Effector memory CD8-positive, alpha-beta T cell (primary cell): Measurements from ENCODE around the gene NCKIPSD.

Experiments
- ATAC-seq: fragments of 150-1000 bp; cut with Tn5 transposase; replicated peaks from 2 replicates; pipeline ENCODE4 v1.10.0; 2021; ENCODE audit warnings: mild to moderate bottlenecking, moderate library complexity
- DNase-seq, 3 experiments: peaks; one replicate each; pipeline ENCODE4 v3.0.0; 2021
- H3K27ac Mint-ChIP-seq, 2 donors: one replicate each; pipeline ENCODE4 v1.8.0; 2022; ENCODE audit warnings: mild to moderate bottlenecking in 2 of 2, mixed read lengths in 2 of 2, moderate library complexity in 2 of 2
- H3K27me3 Mint-ChIP-seq, 2 donors: one replicate each; pipeline ENCODE4 v1.8.0; 2022; ENCODE audit warnings: mixed read lengths in 2 of 2
- H3K36me3 Mint-ChIP-seq: one replicate; pipeline ENCODE4 v1.8.0; 2022; ENCODE audit warnings: mild to moderate bottlenecking, moderate library complexity, mixed read lengths; ENCODE audit not compliant: insufficient read depth
- H3K4me1 Mint-ChIP-seq, 2 donors: one replicate each; pipeline ENCODE4 v1.8.0; 2022; ENCODE audit warnings: low read depth in 2 of 2, mixed read lengths in 2 of 2
- H3K4me3 Mint-ChIP-seq, 2 donors: one replicate each; pipeline ENCODE4 v1.8.0; 2022; ENCODE audit warnings: mild to moderate bottlenecking in 2 of 2, mixed read lengths in 2 of 2, moderate library complexity in 2 of 2
- H3K9me3 Mint-ChIP-seq, 2 donors: one replicate each; pipeline ENCODE4 v1.8.0; 2022; ENCODE audit warnings: mixed read lengths in 2 of 2

Gene NCKIPSD

DNA sequence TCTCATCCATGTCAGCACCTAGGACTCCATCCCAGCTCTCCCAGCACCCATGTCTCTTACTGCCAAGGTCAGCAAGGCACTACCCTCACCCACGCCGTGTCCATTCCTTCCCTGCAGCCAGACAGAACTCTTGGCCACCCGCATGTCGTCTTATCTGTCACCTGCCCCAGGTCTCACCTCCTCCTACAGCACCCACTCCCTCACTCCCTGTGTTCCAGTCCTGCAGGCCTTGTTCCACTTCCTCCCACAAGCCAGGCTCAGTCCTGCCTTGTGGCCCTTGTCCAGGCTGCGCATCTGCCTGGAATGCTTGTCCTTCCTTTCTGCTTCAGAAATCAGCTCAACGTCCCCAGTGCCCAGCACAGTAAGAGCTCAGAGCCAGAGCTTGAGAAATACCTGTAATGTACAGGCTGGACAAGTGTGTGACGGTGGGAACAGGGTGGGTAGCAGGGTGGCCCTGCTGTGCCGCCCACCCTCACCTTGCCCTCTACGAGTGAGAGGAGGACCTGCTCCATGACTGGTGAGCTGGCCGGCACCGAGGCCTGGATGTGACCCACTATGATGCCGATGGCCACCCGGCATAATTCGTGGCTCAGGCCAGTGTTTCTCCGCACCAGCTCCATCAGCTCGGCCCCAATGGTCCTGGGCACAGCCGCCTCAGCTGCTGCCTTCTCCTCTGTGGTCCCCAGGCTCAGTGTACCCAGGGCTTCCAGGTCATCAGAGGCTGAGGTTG is 4.7 kb downstream of the NCKIPSD start:
- no peak overlapping the region for H3K4me3 Mint-ChIP-seq
- no peak overlapping the region for H3K27ac Mint-ChIP-seq

DNA sequence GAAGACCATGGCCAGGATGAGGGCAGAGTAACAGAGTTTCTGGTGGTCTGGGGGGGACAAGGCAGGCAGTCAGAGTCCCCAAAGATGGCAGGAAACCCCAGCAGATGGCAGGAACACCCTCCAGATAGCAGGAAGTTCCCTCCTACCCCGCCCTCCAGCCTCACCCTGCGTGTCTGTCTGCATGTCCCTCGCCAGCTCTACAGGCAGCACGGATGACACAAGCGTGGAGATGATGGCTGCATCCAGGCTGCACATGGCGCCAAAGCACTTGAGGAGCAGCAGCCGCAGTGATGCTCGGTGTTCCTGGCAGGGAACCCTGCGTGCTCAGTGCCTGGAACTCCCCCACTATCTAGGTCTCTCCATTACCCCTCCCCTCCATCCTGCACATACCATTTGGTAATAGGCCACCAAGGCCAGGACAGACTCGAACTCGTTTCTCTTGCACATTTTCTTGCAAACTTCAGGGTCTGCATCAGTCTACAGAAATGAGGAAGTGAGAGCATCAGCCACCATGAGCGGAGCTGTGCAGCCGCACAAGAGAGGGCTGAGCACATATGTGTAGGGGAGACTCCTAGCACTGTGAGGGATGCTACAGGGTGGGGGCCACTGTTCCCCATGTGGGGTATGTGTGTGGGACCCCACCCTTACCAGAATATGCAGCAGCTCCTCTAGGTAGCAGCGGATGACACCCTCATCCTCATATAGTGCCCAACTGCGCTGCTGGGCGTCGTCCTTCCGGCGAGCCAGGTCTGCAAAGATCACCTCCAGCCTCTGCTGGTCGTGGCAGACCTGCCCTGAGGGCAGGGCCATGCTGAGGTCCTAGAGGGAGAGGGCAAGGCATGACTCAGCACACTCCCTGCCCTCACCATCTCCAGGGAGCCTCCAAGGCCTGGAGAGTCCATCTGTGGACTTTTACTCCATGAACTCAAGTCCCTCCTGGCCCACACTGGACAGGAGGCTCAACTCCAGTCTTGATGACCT is 6.0 kb downstream of the NCKIPSD start:
- H3K27ac Mint-ChIP-seq: no peak overlapping the region
- peaks cover 3% of the 10 kb centered on the region for H3K36me3 Mint-ChIP-seq
- no peak for ATAC-seq

More for the DNA sequence above, 4.7 kb downstream of the NCKIPSD start:
- no peak for ATAC-seq
- no peaks in the 10 kb centered on the region for H3K9me3 Mint-ChIP-seq
- H3K27me3 Mint-ChIP-seq: no peaks in the 10 kb centered on the region
- peaks cover 15 to 18% of the 10 kb centered on the region in 2 donors for H3K4me1 Mint-ChIP-seq
- H3K36me3 Mint-ChIP-seq: peaks cover 3% of the 10 kb centered on the region
- DNase-seq: no peak

GRCh38 chr3:48678566-48679380 is 6.9 kb downstream of the NCKIPSD start:
- DNase-seq (no peak), ATAC-seq (no peak)
- no peak overlapping the region for H3K4me3 Mint-ChIP-seq
- H3K9me3 Mint-ChIP-seq: no peaks in the 10 kb centered on the region
- H3K36me3 Mint-ChIP-seq: peaks cover 3% of the 10 kb centered on the region
- no peak overlapping the region for H3K27ac Mint-ChIP-seq
- H3K4me1 Mint-ChIP-seq: peaks cover 5 to 6% of the 10 kb centered on the region in 2 donors
- no peaks in the 10 kb centered on the region for H3K27me3 Mint-ChIP-seq

More for the DNA sequence above, 6.0 kb downstream of the NCKIPSD start:
- DNase-seq: no peak
- Mint-ChIP-seq H3K4me3 (no peak overlapping the region), H3K27me3 (no peaks in the 10 kb centered on the region), H3K9me3 (no peaks in the 10 kb centered on the region), H3K4me1 (peaks cover 12% of the 10 kb centered on the region in 2 donors)

- no peak for DNase-seq
- ATAC-seq: no peak
- Mint-ChIP-seq H3K4me1 (peaks cover 0 to 6% of the 10 kb centered on the region in 2 donors), H3K4me3 (no peak overlapping the region), H3K36me3 (peaks cover 3% of the 10 kb centered on the region), H3K27me3 (no peaks in the 10 kb centered on the region), H3K9me3 (no peaks in the 10 kb centered on the region), H3K27ac (no peak overlapping the region)
These were observed 7.7 kb downstream of the NCKIPSD start for GRCh38 chr3:48678056-48678455.

DNA sequence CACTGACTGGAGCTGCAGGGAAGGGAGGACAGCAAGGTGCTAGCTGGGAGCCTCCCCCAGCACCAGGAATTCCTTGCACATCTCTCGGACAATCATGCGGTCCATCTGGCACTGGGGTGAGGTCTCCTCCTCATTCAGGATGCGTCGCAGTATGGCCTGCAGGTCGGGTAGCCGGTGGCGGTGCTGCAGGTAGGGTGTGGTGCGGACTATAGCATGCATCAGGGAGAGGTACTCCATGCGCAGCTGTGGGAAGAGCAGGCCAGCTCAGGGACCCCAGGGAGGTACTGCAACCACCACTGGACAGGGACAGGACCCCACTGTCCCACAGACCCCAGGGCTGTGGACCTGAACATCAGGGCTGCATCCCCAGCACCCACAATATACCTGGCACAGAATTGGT is 11.2 kb downstream of the NCKIPSD start:
- H3K4me1 Mint-ChIP-seq: no peaks in the 10 kb centered on the region
- ATAC-seq (no peak), DNase-seq (no peak)
- H3K9me3 Mint-ChIP-seq: no peaks in the 10 kb centered on the region
- H3K27ac Mint-ChIP-seq: peak overlapping the region in 1 of 2 donors; percentile 2
- H3K36me3 Mint-ChIP-seq: peaks cover 7% of the 10 kb centered on the region
- no peak overlapping the region for H3K4me3 Mint-ChIP-seq
- no peaks in the 10 kb centered on the region for H3K27me3 Mint-ChIP-seq

GRCh38 chr3:48672522-48672921 is 13.2 kb downstream of the NCKIPSD start:
- Mint-ChIP-seq H3K4me1 (no peaks in the 10 kb centered on the region), H3K27me3 (no peaks in the 10 kb centered on the region), H3K27ac (no peak overlapping the region), H3K9me3 (no peaks in the 10 kb centered on the region), H3K36me3 (peaks cover 8% of the 10 kb centered on the region), H3K4me3 (no peak overlapping the region)
- DNase-seq (no peak), ATAC-seq (no peak)

GRCh38 chr3:48664929-48665328 is 20.8 kb downstream of the NCKIPSD start:
- ATAC-seq: no peak
- H3K27ac Mint-ChIP-seq: no peak overlapping the region
- H3K27me3 Mint-ChIP-seq: peaks cover 0 to 15% of the 10 kb centered on the region in 2 donors
- H3K9me3 Mint-ChIP-seq: no peaks in the 10 kb centered on the region
- DNase-seq: no peak
- peak overlapping the region in 1 of 2 donors; percentile 87 for H3K4me3 Mint-ChIP-seq
- H3K4me1 Mint-ChIP-seq: peaks cover 18 to 24% of the 10 kb centered on the region in 2 donors
- peaks cover 27% of the 10 kb centered on the region for H3K36me3 Mint-ChIP-seq

- H3K4me1 Mint-ChIP-seq: peaks cover 18 to 24% of the 10 kb centered on the region in 2 donors
- no peak for ATAC-seq
- H3K4me3 Mint-ChIP-seq: peak overlapping the region; percentile 80 to 87
- H3K27ac Mint-ChIP-seq: peak overlapping the region in 1 of 2 donors; percentile 88
- peaks cover 27% of the 10 kb centered on the region for H3K36me3 Mint-ChIP-seq
- DNase-seq: no peak
- no peaks in the 10 kb centered on the region for H3K9me3 Mint-ChIP-seq
- peaks cover 0 to 15% of the 10 kb centered on the region in 2 donors for H3K27me3 Mint-ChIP-seq
These were observed 21.4 kb downstream of the NCKIPSD start for GRCh38 chr3:48664313-48664644.

- Mint-ChIP-seq H3K4me3 (peak overlapping the region; percentile 80 to 87), H3K9me3 (no peaks in the 10 kb centered on the region), H3K27ac (peak overlapping the region; percentile 28 to 88), H3K4me1 (peaks cover 18 to 24% of the 10 kb centered on the region in 2 donors), H3K27me3 (peaks cover 0 to 19% of the 10 kb centered on the region in 2 donors), H3K36me3 (peaks cover 27% of the 10 kb centered on the region)
- ATAC-seq (peak; percentile 83), DNase-seq (peak; percentile 84 to 88 (median 84))
These were observed 22.0 kb downstream of the NCKIPSD start for GRCh38 chr3:48663489-48664312.

DNA sequence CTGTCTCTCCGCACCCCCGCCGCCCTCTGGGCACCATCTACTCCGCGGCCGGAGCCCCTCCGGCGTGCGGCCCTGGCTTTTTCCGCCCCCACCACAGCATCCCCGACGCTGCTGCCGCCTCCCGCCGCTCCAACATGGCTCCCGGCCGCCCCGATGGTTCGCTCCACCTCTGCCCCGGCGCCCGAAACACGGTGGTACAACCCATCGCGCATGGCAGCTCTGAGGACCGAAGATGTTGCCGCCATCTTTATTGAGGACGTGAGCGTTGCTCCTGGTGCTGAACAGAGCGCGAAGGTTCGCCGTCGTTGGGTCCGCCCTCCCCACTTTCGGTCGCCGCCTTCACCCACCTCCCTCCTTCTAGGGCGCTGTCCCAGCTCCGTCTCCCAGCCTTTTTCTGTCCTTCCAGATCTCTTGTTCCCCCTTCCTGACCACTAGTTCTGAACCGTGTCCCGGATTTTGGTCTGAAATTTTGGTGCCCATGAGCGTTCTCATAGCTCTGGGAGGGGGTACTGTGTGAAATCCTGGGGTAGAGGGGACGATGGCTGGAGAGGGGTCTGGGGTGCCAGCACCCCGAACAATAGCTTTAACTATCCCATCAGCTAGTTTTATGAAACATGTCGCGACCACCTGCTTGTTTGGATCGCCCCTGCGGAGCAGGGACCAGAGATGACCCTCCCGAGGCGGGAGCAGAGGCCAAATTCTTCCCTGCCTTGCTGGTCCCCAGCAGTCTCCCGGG is 22.8 kb downstream of the NCKIPSD start, which contains the start of gene CELSR3:
Gene CELSR3 (minus strand): TSS at position 134 of the 736 bp plus-strand sequence. CDS start 252 bp downstream, outside the sequence.
- H3K27ac Mint-ChIP-seq: peak within 1 kb of the TSS; percentile 28 to 88
- peak within 1 kb of the TSS; percentile 80 to 87 for H3K4me3 Mint-ChIP-seq
- peaks cover 24% of the 10 kb centered on the region for H3K36me3 Mint-ChIP-seq
- no peaks in the 10 kb centered on the region for H3K9me3 Mint-ChIP-seq
- ATAC-seq (peak; percentile 55), DNase-seq (peak; percentile 46 to 61 (median 55))
- peaks cover 18 to 24% of the 10 kb centered on the region in 2 donors for H3K4me1 Mint-ChIP-seq
- H3K27me3 Mint-ChIP-seq: peaks cover 0 to 22% of the 10 kb centered on the region in 2 donors

- Mint-ChIP-seq H3K27ac (no peak overlapping the region), H3K4me3 (peak overlapping the region; percentile 80 to 87), H3K27me3 (peaks cover 0 to 22% of the 10 kb centered on the region in 2 donors), H3K36me3 (peaks cover 24% of the 10 kb centered on the region), H3K4me1 (peaks cover 21 to 28% of the 10 kb centered on the region in 2 donors), H3K9me3 (no peaks in the 10 kb centered on the region)
- no peak for DNase-seq
- no peak for ATAC-seq
These were observed 23.5 kb downstream of the NCKIPSD start for GRCh38 chr3:48662145-48662752.
